ENCODE results near the gene LINGO4. TPM values are rescaled to one million over a fixed set of nuclear protein-coding genes. Genes with fewer than 3 reads are reported as not detected.

LINGO4 gene
- total RNA-seq, 4 donors from 2014 or later, result 0.38 to 2.7 (median 0.81) TPM

- no peak for TF ChIP-seq POLR2AphosphoS5 (IDR thresholded peaks at IDR 0.05)
- no peak for TF ChIP-seq CTCF (IDR thresholded peaks at IDR 0.05)
- no peak for TF ChIP-seq POLR2A (IDR thresholded peaks at IDR 0.05)
- no peak for TF ChIP-seq EP300 (IDR thresholded peaks at IDR 0.05)
- peaks cover 81% of the 10 kb centered on the region for H3K4me1 ChIP-seq
- peaks cover 9% of the 10 kb centered on the region for H3K27me3 ChIP-seq
- H3K4me3 ChIP-seq, result no peak overlapping the region
- DNase-seq (ENCODE audit: low spot score in 2 of 2), result no peak
- no peaks in the 10 kb centered on the region for H3K9me3 ChIP-seq
- 53% methylated on average over 3 of the region's 3 CpGs for WGBS
- peak overlapping the region; percentile 14 for H3K27ac ChIP-seq
- H3K36me3 ChIP-seq, result no peaks in the 10 kb centered on the region
These were observed 29.0 kb upstream of the LINGO4 start for GRCh38 chr1:151834239-151834638.

- WGBS, result 72% methylated on average over 7 of the region's 8 CpGs
- no peaks in the 10 kb centered on the region for H3K9me3 ChIP-seq
- peaks cover under 1% of the 10 kb centered on the region for H3K27me3 ChIP-seq
- H3K4me1 ChIP-seq, result peaks cover 81% of the 10 kb centered on the region
- H3K4me3 ChIP-seq, result no peak overlapping the region
- no peak for DNase-seq (ENCODE audit: low spot score in 2 of 2)
- H3K27ac ChIP-seq, result peak overlapping the region; percentile 82
- no peaks in the 10 kb centered on the region for H3K36me3 ChIP-seq
- TF ChIP-seq POLR2A (IDR thresholded peaks at IDR 0.05), result no peak
- TF ChIP-seq POLR2AphosphoS5 (IDR thresholded peaks at IDR 0.05), result no peak
- no peak for TF ChIP-seq EP300 (IDR thresholded peaks at IDR 0.05)
- TF ChIP-seq CTCF (IDR thresholded peaks at IDR 0.05), result no peak
These were observed 28.1 kb upstream of the LINGO4 start for GRCh38 chr1:151833172-151833900.

- WGBS, result 55% methylated on average over 9 of the region's 10 CpGs
- Histone ChIP-seq H3K4me1 (peaks cover 79% of the 10 kb centered on the region), H3K9me3 (no peaks in the 10 kb centered on the region), H3K4me3 (no peak overlapping the region), H3K36me3 (no peaks in the 10 kb centered on the region), H3K27ac (peak overlapping the region; percentile 82), H3K27me3 (no peaks in the 10 kb centered on the region)
- DNase-seq (ENCODE audit: low spot score in 2 of 2), result peak in 1 of 2 donors; percentile 83
- peak in 1 of 3 donors; percentile 15 for TF ChIP-seq POLR2AphosphoS5 (IDR thresholded peaks at IDR 0.05)
- TF ChIP-seq EP300 (IDR thresholded peaks at IDR 0.05), result no peak
These were observed 27.2 kb upstream of the LINGO4 start for GRCh38 chr1:151832318-151832980.

- no peaks in the 10 kb centered on the region for H3K9me3 ChIP-seq
- no peak for DNase-seq (ENCODE audit: low spot score in 2 of 2)
- 43% methylated on average over 5 of the region's 5 CpGs for WGBS
- H3K27ac ChIP-seq, result peak within 1 kb of the TSS; percentile 82
- H3K27me3 ChIP-seq, result no peaks in the 10 kb centered on the region
- TF ChIP-seq CTCF (IDR thresholded peaks at IDR 0.05) (no peak), POLR2AphosphoS5 (IDR thresholded peaks at IDR 0.05) (no peak), POLR2A (IDR thresholded peaks at IDR 0.05) (no peak), EP300 (IDR thresholded peaks at IDR 0.05) (no peak)
- peak within 1 kb of the TSS; percentile 51 for H3K4me3 ChIP-seq
- H3K36me3 ChIP-seq, result no peaks in the 10 kb centered on the region
- H3K4me1 ChIP-seq, result peaks cover 72% of the 10 kb centered on the region
These were observed 26.4 kb upstream of the LINGO4 start, which contains the start of gene RORC for GRCh38 chr1:151831605-151832004. RORC (minus strand) TSS chr1:151831802; CDS start chr1:151831764, 38 bp downstream.

- H3K4me3 ChIP-seq, result peak overlapping the region; percentile 51
- H3K4me1 ChIP-seq, result peaks cover 70% of the 10 kb centered on the region
- no peaks in the 10 kb centered on the region for H3K27me3 ChIP-seq
- WGBS, result 53% methylated on average over 3 of the region's 4 CpGs
- no peaks in the 10 kb centered on the region for H3K9me3 ChIP-seq
- no peaks in the 10 kb centered on the region for H3K36me3 ChIP-seq
- H3K27ac ChIP-seq, result peak overlapping the region; percentile 82
- no peak for DNase-seq (ENCODE audit: low spot score in 2 of 2)
- no peak for TF ChIP-seq CTCF (IDR thresholded peaks at IDR 0.05)
- TF ChIP-seq POLR2A (IDR thresholded peaks at IDR 0.05), result no peak
- TF ChIP-seq POLR2AphosphoS5 (IDR thresholded peaks at IDR 0.05), result no peak
- TF ChIP-seq EP300 (IDR thresholded peaks at IDR 0.05), result no peak
These were observed 26.0 kb upstream of the LINGO4 start for GRCh38 chr1:151831256-151831591.

Data from suprapubic skin (tissue), 4 donors.